ENCODE measurements around the gene LIN9. TPM values are rescaled to one million over a fixed set of nuclear protein-coding genes. Genes with fewer than 3 reads are reported as not detected.

Gene LIN9
- total RNA-seq, 2 experiments from 2014 or later: 10.6 TPM

- no peaks in the 10 kb centered on the region for H3K9me3 Mint-ChIP-seq (ENCODE audit: low read depth)
- intact Hi-C loops (cut with DNase I, micrococcal nuclease): loop anchor here in 1 of 2 experiments (10.0 kb wide), 1 partner anchor 720 kb away; no protein-coding TSS in a partner anchor
- no peaks in the 10 kb centered on the region for H3K36me3 Mint-ChIP-seq (ENCODE audit: low read depth)
- H3K27me3 Mint-ChIP-seq: no peaks in the 10 kb centered on the region
- no peaks in the 10 kb centered on the region for H3K4me1 Mint-ChIP-seq
- H3K4me3 Mint-ChIP-seq: no peak overlapping the region
- ATAC-seq (no peak), DNase-seq (no peak)
- no peak overlapping the region for H3K27ac Mint-ChIP-seq
- POLR2A ChIA-PET: no interaction called here
- CTCF ChIA-PET: interaction anchor here (0.6 to 4.9 kb wide), 4 partner anchors 70 to 138 kb away, joined by 3 to 29 read pairs (median 8); no protein-coding TSS in a partner anchor
Observed at GRCh38 chr1:226195144-226195543, 113.8 kb downstream of the LIN9 start.

- CTCF ChIA-PET: interaction anchor here (0.7 to 1.2 kb wide), 2 partner anchors 10 to 215 kb away, joined by 4 read pairs; no protein-coding TSS in a partner anchor
- no peaks in the 10 kb centered on the region for H3K9me3 Mint-ChIP-seq (ENCODE audit: low read depth)
- POLR2A ChIA-PET: no interaction called here
- intact Hi-C loops (cut with DNase I, micrococcal nuclease): loop anchor here (5.0 to 10.0 kb wide), 5 partner anchors 65 to 557 kb away; partner anchors contain the start of genes H3-3A (in 1 of the 2), PARP1 (in 1 of the 2) and PYCR2 (in 1 of the 2)
- H3K36me3 Mint-ChIP-seq (ENCODE audit: low read depth): peaks cover 14% of the 10 kb centered on the region
- H3K4me1 Mint-ChIP-seq: peaks cover 26% of the 10 kb centered on the region
- no peaks in the 10 kb centered on the region for H3K27me3 Mint-ChIP-seq
- no peak for ATAC-seq
- peak overlapping the region; percentile 91 for H3K4me3 Mint-ChIP-seq
- DNase-seq: no peak
- H3K27ac Mint-ChIP-seq: no peak overlapping the region
Observed at GRCh38 chr1:226187380-226187779, 121.6 kb downstream of the LIN9 start.

- CTCF ChIA-PET: interaction anchor here (0.7 to 1.2 kb wide), 4 partner anchors 10 to 221 kb away, joined by 3 to 4 read pairs (median 4); partner anchors contain the start of gene LIN9
- DNase-seq: no peak
- Mint-ChIP-seq H3K4me1 (peaks cover 30% of the 10 kb centered on the region), H3K9me3 (ENCODE audit: low read depth) (no peaks in the 10 kb centered on the region), H3K27me3 (no peaks in the 10 kb centered on the region), H3K36me3 (ENCODE audit: low read depth) (peaks cover 14% of the 10 kb centered on the region), H3K27ac (peak overlapping the region; percentile 89), H3K4me3 (peak overlapping the region; percentile 91)
- intact Hi-C loops (cut with DNase I, micrococcal nuclease): loop anchor here (5.0 to 10.0 kb wide), 5 partner anchors 65 to 558 kb away; partner anchors contain the start of genes H3-3A (in 1 of the 2), PARP1 (in 1 of the 2) and PYCR2 (in 1 of the 2)
- no peak for ATAC-seq
- POLR2A ChIA-PET: no interaction called here
Observed at GRCh38 chr1:226187019-226187322, 122.0 kb downstream of the LIN9 start.

GRCh38 chr1:226186124-226187018 is 122.6 kb downstream of the LIN9 start, which contains the start of gene ACBD3:
TSS of gene ACBD3 (minus strand) at chr1:226186741. CDS start at chr1:226186675, 66 bp downstream.
- Mint-ChIP-seq H3K4me3 (peak within 1 kb of the TSS; percentile 91), H3K36me3 (ENCODE audit: low read depth) (peaks cover 14% of the 10 kb centered on the region), H3K27ac (peak within 1 kb of the TSS; percentile 92), H3K27me3 (no peaks in the 10 kb centered on the region), H3K9me3 (ENCODE audit: low read depth) (no peaks in the 10 kb centered on the region), H3K4me1 (peaks cover 36% of the 10 kb centered on the region)
- DNase-seq (peak; percentile 91), ATAC-seq (peak; percentile 97)
- POLR2A ChIA-PET: no interaction called here
- intact Hi-C loops (cut with DNase I, micrococcal nuclease): loop anchor here (1.0 to 10.0 kb wide), 9 partner anchors 61 to 558 kb away; partner anchors contain the start of genes H3-3A (in 2 of the 2), SDE2 (in 2 of the 2), LIN9 (in 1 of the 2) and PARP1 (in 1 of the 2)
- CTCF ChIA-PET: interaction anchor here (0.6 to 1.3 kb wide), 8 partner anchors 9 to 222 kb away, joined by 3 to 4 read pairs (median 3); partner anchors contain the start of gene LIN9

GRCh38 chr1:226185141-226186036 is 123.6 kb downstream of the LIN9 start:
- H3K36me3 Mint-ChIP-seq (ENCODE audit: low read depth): peaks cover 14% of the 10 kb centered on the region
- H3K9me3 Mint-ChIP-seq (ENCODE audit: low read depth): no peaks in the 10 kb centered on the region
- ChIA-PET CTCF (interaction anchor here (0.6 to 1.6 kb wide), 10 partner anchors 8 to 148 kb away, joined by 3 to 5 read pairs (median 3); no protein-coding TSS in a partner anchor), POLR2A (no interaction called here)
- no peak for DNase-seq
- peak overlapping the region; percentile 91 for H3K4me3 Mint-ChIP-seq
- peaks cover 41% of the 10 kb centered on the region for H3K4me1 Mint-ChIP-seq
- H3K27me3 Mint-ChIP-seq: no peaks in the 10 kb centered on the region
- ATAC-seq: no peak
- H3K27ac Mint-ChIP-seq: peak overlapping the region; percentile 92
- intact Hi-C loops (cut with DNase I, micrococcal nuclease): loop anchor here (1.0 to 10.0 kb wide), 9 partner anchors 60 to 559 kb away; partner anchors contain the start of genes H3-3A (in 2 of the 2), SDE2 (in 2 of the 2), LIN9 (in 1 of the 2) and PARP1 (in 1 of the 2)

- no peak for ATAC-seq
- H3K36me3 Mint-ChIP-seq (ENCODE audit: low read depth): peaks cover 26% of the 10 kb centered on the region
- intact Hi-C loops (cut with DNase I, micrococcal nuclease): loop anchor here in 1 of 2 experiments (10.0 kb wide), 1 partner anchor 563 kb away; no protein-coding TSS in a partner anchor
- H3K27me3 Mint-ChIP-seq: no peaks in the 10 kb centered on the region
- H3K27ac Mint-ChIP-seq: no peak overlapping the region
- peaks cover 59% of the 10 kb centered on the region for H3K4me1 Mint-ChIP-seq
- ChIA-PET CTCF (interaction anchor here (0.6 to 1.1 kb wide), 4 partner anchors 9 to 57 kb away, joined by 4 to 5 read pairs (median 4); no protein-coding TSS in a partner anchor), POLR2A (interaction anchor here (0.6 kb wide), 1 partner anchor 99 kb away, joined by 7 read pairs; no protein-coding TSS in a partner anchor)
- no peaks in the 10 kb centered on the region for H3K9me3 Mint-ChIP-seq (ENCODE audit: low read depth)
- H3K4me3 Mint-ChIP-seq: no peak overlapping the region
- no peak for DNase-seq
Observed at GRCh38 chr1:226181996-226182714, 126.8 kb downstream of the LIN9 start.

Other genes with a start within 250 kb of the LIN9 start
- gene H3-3A, start 246.4 kb downstream of the LIN9 start, total RNA-seq: 100 to 1,000 TPM; 176 to 275 TPM
- 10 to 100 TPM; 17.0 to 20.2 TPM for gene ACBD3, start 122.4 kb downstream of the LIN9 start, total RNA-seq
- gene MIXL1, start 85.5 kb downstream of the LIN9 start, total RNA-seq: not detected
- gene PARP1, start 98.9 kb upstream of the LIN9 start, total RNA-seq: 100 to 1,000 TPM; 237 to 242 TPM
- gene STUM, start 239.6 kb upstream of the LIN9 start, total RNA-seq: not detected

Data from activated CD4-positive, alpha-beta T cell treated with anti-CD3 and anti-CD28 coated beads for 36 hours (primary cell).